GM04504 (cell line): ENCODE results near the gene MOCOS.

Source experiments
- DNase-seq: peaks from one replicate; pipeline ENCODE4 v3.0.0-alpha.2; 2012; ENCODE audit warnings: low read depth

Gene MOCOS

GRCh38 chr18:36177913-36178312 is 9.4 kb upstream of the MOCOS start:
- no peak for DNase-seq

- DNase-seq: no peak
These were observed 7.5 kb upstream of the MOCOS start for GRCh38 chr18:36179562-36180355.

GRCh38 chr18:36181441-36181840 is 5.9 kb upstream of the MOCOS start:
- DNase-seq: no peak

DNA sequence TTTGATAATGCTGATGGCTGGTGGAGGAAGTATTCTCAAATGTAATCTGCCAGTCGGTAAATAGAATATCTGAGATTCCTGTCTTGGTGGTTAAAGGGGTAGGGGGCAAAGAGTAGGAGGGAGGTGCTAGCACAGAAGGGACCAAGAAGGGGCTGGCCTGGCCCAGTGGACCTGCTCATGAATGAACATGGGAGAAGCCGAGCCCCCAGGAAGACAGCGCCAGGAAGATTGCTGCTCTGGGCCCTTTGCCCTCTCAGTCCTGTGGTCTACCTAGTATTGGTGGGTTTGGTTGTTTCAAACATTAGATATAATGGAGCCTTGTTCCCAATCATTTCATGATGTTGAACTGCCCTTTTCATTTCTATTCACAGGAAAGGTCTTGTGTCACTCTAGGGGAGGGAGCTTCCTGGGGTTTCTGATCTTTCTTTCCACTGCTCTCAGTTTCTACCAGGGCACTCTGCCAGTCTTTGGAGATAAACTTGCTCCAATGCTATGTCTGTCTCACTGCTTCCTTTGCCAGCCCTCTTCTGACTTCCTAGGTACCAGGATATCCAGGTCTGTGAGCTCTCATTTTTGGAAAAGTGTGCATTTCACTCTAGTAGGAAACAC is 5.3 kb upstream of the MOCOS start:
- DNase-seq: no peak

- no peak for DNase-seq
These were observed 4.3 kb upstream of the MOCOS start for GRCh38 chr18:36183033-36183432.

GRCh38 chr18:36183987-36184386 is 3.3 kb upstream of the MOCOS start:
- DNase-seq: no peak

DNA sequence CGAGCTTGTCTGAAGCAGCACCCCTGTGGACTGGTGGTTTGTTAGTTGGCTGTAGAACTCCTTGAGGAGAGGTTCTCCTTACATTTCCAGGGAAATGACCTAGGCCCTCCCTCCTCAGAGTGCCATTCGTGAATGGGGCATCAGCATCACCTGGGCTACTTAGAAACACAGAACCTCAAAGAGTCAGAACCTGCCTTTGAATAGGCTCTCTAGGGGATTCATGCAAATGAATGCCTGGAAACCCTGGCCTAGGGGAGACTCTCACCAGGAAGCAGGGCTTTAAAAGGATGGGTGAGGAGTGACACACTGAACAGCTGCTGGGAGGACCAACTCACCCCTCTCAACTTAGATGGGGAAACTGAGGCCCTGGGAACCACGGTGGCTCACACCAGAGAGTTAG is 2.1 kb upstream of the MOCOS start:
- DNase-seq: no peak

GRCh38 chr18:36185901-36186460 is 1.3 kb upstream of the MOCOS start:
- DNase-seq: no peak

GRCh38 chr18:36186461-36187192 is 670 bp upstream of the MOCOS start:
- no peak for DNase-seq

- no peak for DNase-seq
These were observed 777 bp downstream of the MOCOS start for GRCh38 chr18:36187826-36188721.

DNA sequence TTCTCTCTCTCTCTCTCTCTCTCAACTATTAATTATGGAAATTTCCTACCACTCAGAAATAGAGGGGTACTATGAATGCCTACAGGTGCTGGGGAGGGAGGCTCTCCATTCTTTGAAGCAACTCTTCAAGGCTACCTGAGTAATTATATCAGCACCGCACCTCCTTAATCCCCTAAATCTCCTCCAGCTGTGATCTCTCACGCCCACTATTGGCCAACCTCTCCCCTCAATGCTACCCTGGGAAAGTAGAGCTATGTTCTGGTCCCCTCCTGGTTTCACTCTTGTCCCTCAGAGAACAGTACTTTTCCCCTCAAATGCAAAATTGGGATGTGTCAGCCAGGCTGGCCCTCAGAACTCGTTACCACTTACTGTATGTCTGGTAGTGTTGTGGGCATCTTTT is 1.6 kb downstream of the MOCOS start:
- no peak for DNase-seq

DNA sequence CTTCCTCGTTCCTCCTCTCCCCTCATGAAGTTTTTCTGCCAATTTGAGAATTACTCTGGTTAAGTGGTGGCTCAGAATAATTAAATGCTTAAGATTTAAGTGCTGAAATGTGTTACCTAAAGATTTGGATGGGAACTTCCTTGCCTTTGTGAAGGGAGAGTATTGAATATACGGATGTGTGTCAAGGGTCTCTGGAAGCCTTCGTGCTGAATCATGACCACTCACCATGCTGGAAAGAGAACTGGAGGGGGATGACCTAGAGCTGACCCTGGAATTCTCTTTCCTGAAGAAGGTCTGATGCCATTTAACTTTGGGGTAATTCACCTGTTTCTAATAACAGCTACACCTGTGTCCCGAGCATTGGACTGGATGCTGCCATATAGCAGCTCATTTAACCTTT is 2.2 kb downstream of the MOCOS start:
- DNase-seq: no peak

- no peak for DNase-seq
These were observed 4.0 kb downstream of the MOCOS start for GRCh38 chr18:36191286-36191685.

- no peak for DNase-seq
These were observed 4.4 kb downstream of the MOCOS start for GRCh38 chr18:36191711-36192110.

GRCh38 chr18:36194600-36195315 is 7.5 kb downstream of the MOCOS start:
- DNase-seq: no peak

- DNase-seq: no peak
These were observed 8.3 kb downstream of the MOCOS start for GRCh38 chr18:36195427-36196122.

GRCh38 chr18:36196238-36196995 is 9.1 kb downstream of the MOCOS start:
- DNase-seq: no peak

DNA sequence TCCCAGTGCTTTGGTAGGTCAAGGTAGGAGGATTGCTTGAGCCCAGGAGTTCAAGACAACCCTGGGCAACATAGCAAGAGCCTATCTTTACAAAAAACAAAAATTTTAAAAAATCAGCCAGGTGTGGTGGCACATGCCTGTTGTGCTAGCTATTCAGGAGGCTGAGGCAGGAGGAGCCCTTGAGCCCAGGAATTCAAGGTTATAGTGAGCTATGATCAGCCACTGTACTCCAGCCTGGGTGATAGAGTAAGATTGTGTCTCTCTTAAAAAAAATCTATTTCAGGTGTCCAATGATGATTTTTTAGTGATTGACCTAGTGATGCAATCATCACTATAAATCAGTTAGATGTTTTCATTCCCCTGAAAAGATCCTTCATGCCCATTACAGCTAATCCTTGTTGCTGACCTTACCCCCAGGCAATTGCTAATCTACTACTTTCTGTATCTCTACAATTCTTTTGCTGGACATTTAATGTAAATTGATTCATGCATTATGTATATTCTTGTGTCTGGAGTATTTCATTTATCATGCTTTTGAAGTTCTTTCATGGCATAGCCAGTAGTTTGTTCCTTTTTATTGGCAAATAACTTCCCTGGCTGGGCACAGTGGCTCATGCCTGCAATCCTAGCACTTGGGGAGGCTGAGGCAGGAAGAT is 10.3 kb downstream of the MOCOS start:
- DNase-seq: no peak

GRCh38 chr18:36199691-36200295 is 12.5 kb downstream of the MOCOS start:
- DNase-seq: no peak
